Skeletal muscle tissue (tissue), 4 donors: ENCODE results near the gene LGALS3. TPM values are rescaled to one million over a fixed set of nuclear protein-coding genes. Genes with fewer than 3 reads are reported as not detected.
A peak's percentile ranks its signal among the peaks of the same experiment; 100 is the strongest.

ENCODE experiments used
- H3K27ac ChIP-seq: one replicate; pipeline ENCODE4 v1.7.0; 2013; ENCODE audit warnings: mild to moderate bottlenecking, low read depth, low read length, inconsistent platforms
- H3K27me3 ChIP-seq, 3 donors: one replicate each; pipeline ENCODE4 v1.7.0; 2013; ENCODE audit warnings: low read length in 3 of 3; ENCODE audit not compliant: control insufficient read depth in 3 of 3, insufficient read depth in 3 of 3
- H3K36me3 ChIP-seq, 3 donors: one replicate each; pipeline ENCODE4 v1.7.0; 2013; ENCODE audit warnings: low read length in 3 of 3; ENCODE audit not compliant: control insufficient read depth in 3 of 3, insufficient read depth in 3 of 3
- H3K4me1 ChIP-seq, 3 donors: one replicate each; pipeline ENCODE4 v1.7.0; 2013; ENCODE audit warnings: low read length in 3 of 3, mild to moderate bottlenecking in 3 of 3; ENCODE audit not compliant: control insufficient read depth in 3 of 3, insufficient read depth in 3 of 3
- H3K4me3 ChIP-seq, 3 donors: one replicate each; pipeline ENCODE4 v1.7.0; 2013; ENCODE audit warnings: low read length in 3 of 3
- H3K9ac ChIP-seq, 3 donors: one replicate each; pipeline ENCODE4 v1.7.0; 2013; ENCODE audit warnings: low read length in 3 of 3, mild to moderate bottlenecking in 3 of 3, moderate library complexity in 2 of 3, low read depth in 1 of 3
- H3K9me3 ChIP-seq, 3 donors: one replicate each; pipeline ENCODE4 v1.7.0; 2013; ENCODE audit warnings: low read length in 3 of 3; ENCODE audit not compliant: control insufficient read depth in 3 of 3
- total RNA-seq: library from RNA; depleted of rRNA; stranded (reverse); fragments of >200 nt; gene quantifications from one replicate; pipeline ENCODE4 v1.2.3, GENCODE V29; 2014
- donor health status: Osteomylitis.

LGALS3 gene
- total RNA-seq, 1 donor from 2014 or later = 32.4 TPM

DNA sequence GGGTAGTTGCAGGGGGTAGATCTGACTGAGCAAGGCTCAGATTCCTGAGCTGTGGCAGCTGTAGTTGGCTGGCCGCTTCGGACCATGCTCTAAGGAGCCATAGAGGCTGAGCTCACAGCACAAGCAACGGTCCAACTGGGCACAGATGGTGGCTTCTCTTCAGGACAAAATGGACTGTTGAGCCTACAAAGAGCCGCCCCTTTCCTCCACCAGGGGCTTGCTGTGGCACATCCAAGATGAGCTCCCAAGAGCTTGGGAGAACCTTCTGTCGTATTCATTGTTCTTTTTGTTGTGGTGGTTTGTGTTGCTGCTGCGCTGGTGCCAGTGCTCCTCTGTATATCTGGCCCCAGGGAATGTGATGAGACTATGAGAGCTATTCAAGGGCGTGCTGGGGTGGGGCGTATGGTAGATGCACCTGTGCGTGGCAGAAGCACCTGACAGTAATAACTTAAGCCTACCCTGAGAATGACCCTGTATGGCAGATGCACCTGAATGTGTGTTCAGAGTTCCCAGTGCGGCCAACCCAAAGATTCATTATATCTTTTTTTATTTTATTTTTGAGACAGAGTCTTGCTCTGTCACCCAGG, 17.8 kb upstream of the LGALS3 start:
- no peak overlapping the region for H3K4me3 ChIP-seq
- H3K27ac ChIP-seq = no peak overlapping the region
- H3K4me1 ChIP-seq = peaks cover 14 to 17% (median 17%) of the 10 kb centered on the region in 3 donors
- H3K36me3 ChIP-seq = no peaks in the 10 kb centered on the region
- H3K27me3 ChIP-seq = no peaks in the 10 kb centered on the region
- H3K9ac ChIP-seq = no peak overlapping the region
- no peaks in the 10 kb centered on the region for H3K9me3 ChIP-seq

DNA sequence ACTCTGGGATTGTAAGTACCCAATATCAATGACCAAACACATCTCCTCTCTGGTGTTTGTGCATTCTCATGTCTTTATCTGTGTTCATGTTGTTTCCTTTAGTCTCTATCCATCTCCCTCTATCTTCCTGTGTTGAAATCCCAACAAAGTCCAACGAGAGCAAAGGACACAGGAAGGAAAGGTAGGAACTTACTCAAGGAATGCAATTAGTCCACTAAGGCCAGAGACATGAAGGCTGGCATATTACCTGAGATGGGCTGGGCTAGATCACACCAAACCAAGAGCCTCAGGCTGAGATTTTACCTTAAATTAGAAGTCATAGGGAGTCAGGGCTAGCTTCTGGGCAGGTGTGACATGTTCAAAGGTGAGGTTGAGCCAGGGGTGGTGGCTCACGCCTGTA, 14.3 kb upstream of the LGALS3 start:
- no peak overlapping the region for H3K9ac ChIP-seq
- H3K4me1 ChIP-seq = peaks cover 0 to 16% (median 4%) of the 10 kb centered on the region in 3 donors
- H3K27me3 ChIP-seq = no peaks in the 10 kb centered on the region
- H3K27ac ChIP-seq = no peak overlapping the region
- H3K36me3 ChIP-seq = no peaks in the 10 kb centered on the region
- H3K9me3 ChIP-seq = no peaks in the 10 kb centered on the region
- H3K4me3 ChIP-seq = no peak overlapping the region

DNA sequence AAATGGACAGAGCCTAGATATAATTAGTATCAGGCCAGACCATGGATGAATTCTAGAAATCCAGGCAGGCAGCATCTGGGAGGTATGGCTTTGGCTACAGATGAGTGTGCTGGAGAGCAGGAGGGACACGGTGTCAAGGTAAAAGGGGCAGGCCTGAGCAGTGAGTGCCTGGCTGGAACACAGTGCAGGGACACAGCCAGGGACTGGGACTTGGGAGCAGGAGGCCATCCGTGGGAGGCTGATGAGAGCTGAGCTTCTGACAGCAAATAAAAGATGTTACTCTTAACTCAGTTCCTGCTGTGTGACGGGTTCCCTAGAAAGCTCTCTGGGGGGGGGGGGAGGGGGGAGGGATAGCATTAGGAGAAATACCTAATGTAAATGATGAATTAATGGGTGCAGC, 13.6 kb upstream of the LGALS3 start:
- H3K27ac ChIP-seq = no peak overlapping the region
- H3K4me3 ChIP-seq = no peak overlapping the region
- no peaks in the 10 kb centered on the region for H3K36me3 ChIP-seq
- no peaks in the 10 kb centered on the region for H3K27me3 ChIP-seq
- no peaks in the 10 kb centered on the region for H3K9me3 ChIP-seq
- peaks cover 0 to 16% (median 4%) of the 10 kb centered on the region in 3 donors for H3K4me1 ChIP-seq
- no peak overlapping the region for H3K9ac ChIP-seq

DNA sequence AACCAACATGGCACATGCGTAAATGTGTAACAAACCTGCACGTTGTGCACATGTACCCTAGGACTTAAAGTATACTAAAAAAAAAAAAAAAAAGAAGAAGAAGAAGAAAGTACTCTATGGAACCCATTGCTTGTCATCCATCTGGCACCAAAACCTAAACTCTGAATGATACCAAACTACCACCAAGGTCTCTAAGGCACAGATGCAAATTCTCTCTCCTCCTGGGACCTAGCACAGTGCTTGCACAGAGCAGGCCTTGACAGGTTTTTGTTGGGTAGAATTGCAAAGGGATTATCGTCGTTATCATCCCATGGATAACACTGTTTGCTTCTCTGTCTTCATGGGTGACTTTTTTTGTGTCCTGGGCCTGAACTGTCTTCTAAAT, 13.2 kb upstream of the LGALS3 start:
- Histone ChIP-seq H3K36me3 (no peaks in the 10 kb centered on the region), H3K4me1 (peaks cover 0 to 16% (median 4%) of the 10 kb centered on the region in 3 donors), H3K9me3 (no peaks in the 10 kb centered on the region)

DNA sequence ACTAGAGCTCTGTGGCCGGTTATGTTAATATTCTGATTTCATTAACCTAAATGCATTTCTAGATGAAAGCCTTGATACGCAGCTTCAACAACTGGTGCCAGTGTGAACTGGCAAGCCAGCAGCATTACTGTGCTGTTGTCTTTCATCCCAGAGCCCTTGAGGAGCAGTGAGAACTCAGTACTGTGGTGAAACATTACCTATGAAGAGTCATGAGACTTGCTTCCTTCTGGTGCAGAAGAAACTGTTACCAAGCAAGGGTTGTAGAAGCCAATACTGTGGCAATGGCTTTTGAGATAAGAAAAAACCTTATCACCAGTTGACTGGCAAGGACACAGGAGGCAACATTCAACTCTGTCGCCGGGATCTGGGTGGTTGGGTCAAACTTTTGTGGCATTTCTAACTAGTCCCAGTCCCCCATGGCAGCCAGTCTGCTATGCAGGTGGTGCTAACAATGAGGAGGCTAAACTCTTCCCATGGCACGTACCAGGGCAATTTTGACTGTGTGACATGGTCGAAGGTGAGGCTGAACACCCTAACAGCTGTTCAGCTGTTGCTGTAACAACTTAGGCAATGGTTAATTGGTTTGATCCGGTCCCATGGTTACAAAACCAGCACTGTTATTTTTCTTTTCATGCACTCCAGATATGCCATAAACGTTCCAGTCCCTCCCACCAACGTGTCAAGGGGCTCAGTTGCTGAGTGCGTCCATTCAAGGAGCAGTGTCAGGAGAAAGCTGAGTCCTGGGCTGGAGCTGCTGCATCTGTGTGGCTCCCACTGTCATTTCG, 12.6 kb upstream of the LGALS3 start:
- Histone ChIP-seq H3K4me1 (peaks cover 0 to 16% (median 4%) of the 10 kb centered on the region in 3 donors), H3K27me3 (no peaks in the 10 kb centered on the region), H3K36me3 (no peaks in the 10 kb centered on the region), H3K4me3 (no peak overlapping the region), H3K27ac (no peak overlapping the region), H3K9me3 (no peaks in the 10 kb centered on the region), H3K9ac (no peak overlapping the region)

More for the DNA sequence above, 13.2 kb upstream of the LGALS3 start:
- no peaks in the 10 kb centered on the region for H3K27me3 ChIP-seq
- no peak overlapping the region for H3K27ac ChIP-seq
- H3K4me3 ChIP-seq = no peak overlapping the region
- H3K9ac ChIP-seq = no peak overlapping the region

DNA sequence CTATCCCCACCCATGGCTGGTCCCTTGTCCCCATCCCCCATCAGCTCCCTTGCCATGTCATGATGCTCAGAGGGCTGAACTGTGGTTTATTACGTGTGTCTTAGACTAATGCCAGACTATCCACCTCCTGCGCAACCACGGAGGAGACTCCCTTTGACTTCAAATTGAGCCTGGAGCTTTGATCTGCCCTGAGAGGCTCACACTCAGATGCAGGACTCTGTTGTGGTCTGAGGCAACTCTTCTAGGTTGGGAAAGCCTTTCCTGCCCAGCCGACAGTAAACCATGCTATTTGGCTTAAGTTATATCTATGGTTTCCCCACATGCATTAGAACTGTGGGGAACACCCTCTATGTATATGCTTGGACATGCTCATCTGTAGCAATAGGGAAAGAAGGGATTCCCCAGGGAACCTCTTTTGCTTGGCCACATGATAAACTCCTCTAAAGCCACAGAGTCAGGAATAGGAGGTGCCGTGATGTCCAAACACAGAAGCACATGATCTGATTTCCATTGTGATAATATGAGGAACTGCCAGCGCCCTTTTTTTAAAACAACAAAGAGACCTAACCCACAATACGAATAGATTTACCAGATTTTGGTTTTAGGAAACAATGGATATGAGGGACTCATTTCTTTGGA, 11.1 kb upstream of the LGALS3 start:
- H3K4me3 ChIP-seq = no peak overlapping the region
- peak overlapping the region; percentile 84 for H3K27ac ChIP-seq
- H3K27me3 ChIP-seq = no peaks in the 10 kb centered on the region
- no peak overlapping the region for H3K9ac ChIP-seq
- H3K4me1 ChIP-seq = peaks cover 8 to 26% (median 13%) of the 10 kb centered on the region in 3 donors
- H3K36me3 ChIP-seq = no peaks in the 10 kb centered on the region
- no peaks in the 10 kb centered on the region for H3K9me3 ChIP-seq

DNA sequence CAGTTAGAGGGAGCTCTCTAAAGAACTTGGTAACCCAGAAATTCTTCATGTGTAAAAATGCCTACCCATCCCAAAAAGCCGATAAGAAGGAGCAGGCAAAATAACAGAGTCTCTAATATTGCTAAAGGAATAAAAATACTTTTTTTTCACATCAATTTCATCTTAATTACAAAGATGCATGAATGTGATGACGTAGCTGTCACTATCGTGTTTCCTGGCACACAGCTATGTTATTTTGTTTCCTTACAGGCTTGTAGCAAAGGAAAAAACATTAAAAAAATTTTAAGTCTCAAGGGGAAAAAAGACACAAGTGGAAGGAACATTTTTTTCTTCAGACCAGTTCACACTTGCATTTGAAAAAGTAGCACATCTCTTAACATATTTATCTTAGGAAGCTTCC, 10.3 kb upstream of the LGALS3 start:
- no peak overlapping the region for H3K4me3 ChIP-seq
- H3K36me3 ChIP-seq = no peaks in the 10 kb centered on the region
- peak overlapping the region in 1 of 3 donors; percentile 32 for H3K9ac ChIP-seq
- H3K27ac ChIP-seq = peak overlapping the region; percentile 84
- no peaks in the 10 kb centered on the region for H3K9me3 ChIP-seq
- H3K4me1 ChIP-seq = peaks cover 14 to 28% (median 14%) of the 10 kb centered on the region in 3 donors
- H3K27me3 ChIP-seq = no peaks in the 10 kb centered on the region

DNA sequence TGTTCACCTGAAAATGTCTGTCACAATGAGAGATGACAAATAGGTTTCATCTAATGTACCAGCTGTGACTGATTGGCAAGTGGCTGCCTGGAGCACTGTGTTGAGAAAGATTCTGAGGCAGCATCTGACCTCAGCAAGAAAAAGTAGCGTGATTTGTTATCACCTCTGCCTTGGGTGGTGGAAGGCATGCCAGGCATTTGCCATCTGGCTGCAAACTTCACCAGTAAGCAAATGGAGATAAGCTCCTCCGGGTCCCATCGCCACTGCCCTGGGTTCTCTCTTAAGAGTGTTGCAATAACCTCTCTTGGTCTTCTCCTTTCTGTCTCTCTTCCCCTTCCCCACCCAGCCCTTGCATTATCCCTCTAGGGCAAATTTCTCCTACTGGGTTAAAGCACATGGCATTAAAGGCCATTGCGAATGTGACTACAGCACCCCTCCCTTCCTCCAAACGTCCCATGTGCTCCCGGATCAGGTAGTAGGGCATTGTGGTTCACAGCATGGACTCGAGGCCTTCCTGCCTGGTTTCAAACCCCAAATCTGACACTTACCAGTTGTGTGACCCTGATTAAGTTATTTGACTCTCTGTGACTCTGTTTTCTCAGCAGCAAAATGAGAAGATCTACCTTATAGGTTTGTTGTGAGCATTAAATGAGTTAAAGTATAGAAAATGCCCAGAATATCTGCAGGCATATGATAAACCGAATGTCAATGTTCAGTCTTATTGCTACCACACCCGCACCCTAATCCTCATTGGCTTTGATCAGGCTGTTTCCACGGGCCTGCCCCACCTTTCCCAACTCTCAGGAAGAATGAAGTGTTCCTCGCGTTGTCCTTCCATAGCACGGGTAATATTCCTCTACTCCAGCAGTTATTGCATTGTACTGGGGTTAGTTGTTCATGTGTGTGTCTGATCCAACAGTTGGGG, 8.2 kb upstream of the LGALS3 start:
- no peaks in the 10 kb centered on the region for H3K36me3 ChIP-seq
- no peak overlapping the region for H3K27ac ChIP-seq
- H3K9ac ChIP-seq = no peak overlapping the region
- no peaks in the 10 kb centered on the region for H3K27me3 ChIP-seq
- H3K4me3 ChIP-seq = no peak overlapping the region
- H3K4me1 ChIP-seq = peaks cover 14 to 28% (median 16%) of the 10 kb centered on the region in 3 donors
- H3K9me3 ChIP-seq = no peaks in the 10 kb centered on the region

DNA sequence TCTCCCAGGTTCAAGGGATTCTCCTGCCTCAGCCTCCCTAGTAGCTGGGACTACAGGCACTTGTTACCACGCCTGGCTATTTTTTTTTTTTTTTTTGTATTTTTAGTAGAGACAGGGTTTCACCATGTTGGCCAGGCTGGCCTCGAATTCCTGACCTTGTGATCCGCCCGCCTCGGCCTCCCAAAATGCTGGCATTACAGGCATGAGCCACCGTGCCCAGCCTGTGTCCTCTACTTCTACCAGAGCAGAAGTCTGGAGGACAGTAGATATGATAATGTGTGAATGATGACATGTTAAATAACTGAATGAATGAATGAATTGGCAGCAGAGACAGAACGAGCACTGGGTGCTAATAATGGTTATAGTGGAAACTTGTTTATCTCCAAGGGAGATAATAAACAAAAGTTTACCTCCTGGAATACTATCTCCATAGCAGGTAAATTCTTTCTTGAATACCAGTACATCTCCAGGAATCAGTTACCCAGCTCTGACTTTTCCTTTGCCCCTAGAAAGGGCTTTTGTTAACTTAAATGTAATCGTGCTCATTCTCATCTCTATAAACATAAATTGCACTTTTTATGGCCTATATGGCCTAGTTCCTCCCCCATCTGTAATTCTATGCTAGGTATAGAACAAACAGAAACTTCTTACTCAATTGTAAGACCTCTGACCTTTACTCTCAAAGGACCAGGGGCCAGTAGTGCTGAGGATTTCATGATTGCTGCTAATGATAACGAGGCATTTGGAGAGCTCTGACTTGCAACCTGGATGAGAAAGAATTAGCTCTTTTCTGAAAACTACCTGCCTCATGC, 7.2 kb upstream of the LGALS3 start:
- Histone ChIP-seq H3K4me1 (peaks cover 14 to 28% (median 16%) of the 10 kb centered on the region in 3 donors), H3K27me3 (no peaks in the 10 kb centered on the region), H3K27ac (no peak overlapping the region), H3K4me3 (no peak overlapping the region), H3K9me3 (no peaks in the 10 kb centered on the region), H3K9ac (no peak overlapping the region), H3K36me3 (no peaks in the 10 kb centered on the region)
